Globus pallidus (tissue), 1 donor: Measurements from ENCODE around the gene HYCC2.
"Not testable (repeated sequence)": the region's sequence is repeated elsewhere in the genome, so short reads cannot be mapped to it uniquely, and the experiment has no call there.

Experiments
- DNase-seq: peaks from one replicate; pipeline ENCODE4 v3.0.0-alpha.2; 2015; ENCODE audit warnings: low spot score

Gene HYCC2

GRCh38 chr2:201070948-201071478 lies 458 bp downstream of the HYCC2 start:
- peak; percentile 3 for DNase-seq

- no peak for DNase-seq
These were observed 6.6 kb downstream of the HYCC2 start for GRCh38 chr2:201064797-201065329.

GRCh38 chr2:201063516-201063915 lies 8.0 kb downstream of the HYCC2 start:
- not testable (repeated sequence) for DNase-seq

GRCh38 chr2:201059961-201060755 lies 11.3 kb downstream of the HYCC2 start:
- no peak for DNase-seq

GRCh38 chr2:201058914-201059313 lies 12.6 kb downstream of the HYCC2 start:
- DNase-seq: no peak

GRCh38 chr2:201057715-201058248 lies 13.7 kb downstream of the HYCC2 start:
- DNase-seq: no peak

- DNase-seq: no peak
These were observed 14.4 kb downstream of the HYCC2 start for GRCh38 chr2:201057087-201057521.

- DNase-seq: no peak
These were observed 22.0 kb downstream of the HYCC2 start for GRCh38 chr2:201049455-201049854.

GRCh38 chr2:201046881-201047280 lies 24.6 kb downstream of the HYCC2 start:
- DNase-seq: no peak

- not testable (repeated sequence) for DNase-seq
These were observed 28.4 kb downstream of the HYCC2 start for GRCh38 chr2:201043050-201043449.

GRCh38 chr2:201042451-201042850 lies 29.0 kb downstream of the HYCC2 start:
- DNase-seq: not testable (repeated sequence)

GRCh38 chr2:201040867-201041628 lies 30.4 kb downstream of the HYCC2 start:
- DNase-seq: no peak

- DNase-seq: no peak
These were observed 32.6 kb downstream of the HYCC2 start for GRCh38 chr2:201038855-201039254.

GRCh38 chr2:201038361-201038760 lies 33.1 kb downstream of the HYCC2 start:
- not testable (repeated sequence) for DNase-seq

- not testable (repeated sequence) for DNase-seq
These were observed 37.1 kb downstream of the HYCC2 start for GRCh38 chr2:201034355-201034754.

GRCh38 chr2:201024518-201024917 lies 47.0 kb downstream of the HYCC2 start:
- no peak for DNase-seq

- no peak for DNase-seq
These were observed 49.6 kb downstream of the HYCC2 start for GRCh38 chr2:201021914-201022313.
